Sigmoid colon (tissue), 7 donors: Measurements from ENCODE around the gene SAPCD1. TPM values are rescaled to one million over a fixed set of nuclear protein-coding genes. Genes with fewer than 3 reads are reported as not detected.

Experiments
- DNase-seq: peaks from one replicate; pipeline ENCODE4 v3.0.0-alpha.2; 2019
- H3K27ac ChIP-seq, 4 donors: fragments of 200-600 bp; sonication (generic); one replicate each; pipeline ENCODE4 v1.5.1; 2016 to 2019; ENCODE audit warnings: mild to moderate bottlenecking in 1 of 4
- H3K27me3 ChIP-seq, 3 donors: fragments of 200-600 bp; sonication (generic); one replicate each; pipeline ENCODE4 v1.5.1; 2019; ENCODE audit warnings: mild to moderate bottlenecking in 1 of 3
- H3K36me3 ChIP-seq, 4 donors: fragments of 200-600 bp; sonication (generic); one replicate each; pipeline ENCODE4 v1.5.1; 2016 to 2019
- H3K4me1 ChIP-seq, 4 donors: fragments of 200-600 bp; sonication (generic); one replicate each; pipeline ENCODE4 v1.5.1; 2017 to 2019
- H3K4me3 ChIP-seq, 4 donors: fragments of 200-600 bp; sonication (generic); one replicate each; pipeline ENCODE4 v1.5.1; 2017 to 2019; ENCODE audit warnings: mild to moderate bottlenecking in 2 of 4, moderate library complexity in 1 of 4
- H3K9me3 ChIP-seq, 4 donors: fragments of 200-600 bp in 3 of 4; sonication (generic) in 3 of 4; one replicate each; pipeline versions ENCODE4 v1.5.1 to v1.6.1; 2013 to 2019
- EP300 ChIP-seq, 4 donors: sonication (generic); formaldehyde crosslinking; IDR thresholded peaks; one replicate each; pipeline ENCODE4 v1.6.1; 2017; ENCODE audit warnings: antibody characterized with exemption in 4 of 4
- POLR2A ChIP-seq, 2 donors: fragments of 450-650 bp; IDR thresholded peaks; one replicate each; pipeline ENCODE4 v1.6.1; 2016; ENCODE audit warnings: antibody characterized with exemption in 2 of 2, mild to moderate bottlenecking in 2 of 2, moderate library complexity in 2 of 2
- POLR2AphosphoS5 ChIP-seq, 4 donors: sonication (generic); formaldehyde crosslinking; IDR thresholded peaks; one replicate each; pipeline ENCODE4 v1.6.1; 2017; ENCODE audit warnings: antibody characterized with exemption in 4 of 4
- WGBS, 2 donors: extraction: QIAGEN DNeasy Blood & Tissue Kit; methylation state at CpG; one replicate each; pipeline ENCODE4 v1.1.7; 2013; 5-methylcytosine and 5-hydroxymethylcytosine counted together
- intact Hi-C: fragments of 100-400 bp; cut with DNase I; formaldehyde crosslinking; loops from one replicate; pipeline ENCODE4 v1.15.1; 2023
- polyA plus RNA-seq, 3 donors: library from polyadenylated mRNA; stranded (reverse); fragments of 200-250 nt; gene quantifications; one replicate each; pipeline ENCODE4 v1.2.3, GENCODE V29; 2013
- total RNA-seq, 4 donors: library from RNA; depleted of rRNA; stranded (reverse); fragments of >200 nt; gene quantifications; one replicate each; pipeline ENCODE4 v1.1.0, GENCODE V29; 2016
- TF ChIP-seq, protein P1 (sequence below), 4 experiments: fragments of 450-650 bp in 3 of 4; fragments of 200-600 bp in 1 of 4; IDR thresholded peaks; one replicate each; pipeline ENCODE4 v1.5.1; 2016 to 2019; ENCODE audit warnings: antibody characterized with exemption in 4 of 4, mild to moderate bottlenecking in 3 of 4, moderate library complexity in 2 of 4
- donor health status: healthy with polysubstance abuse.
- donor health status: Bipolar disorder and iron deficiency.
- donor health status: healthy.

Gene SAPCD1
- total and polyA plus RNA-seq, 7 donors, result 1.2 to 8.7 (median 4.2) TPM; not detected in 2

- TF ChIP-seq POLR2A (IDR thresholded peaks at IDR 0.05) (no peak), POLR2AphosphoS5 (IDR thresholded peaks at IDR 0.05) (no peak), EP300 (IDR thresholded peaks at IDR 0.05) (no peak)
- TF ChIP-seq, protein P1, sequence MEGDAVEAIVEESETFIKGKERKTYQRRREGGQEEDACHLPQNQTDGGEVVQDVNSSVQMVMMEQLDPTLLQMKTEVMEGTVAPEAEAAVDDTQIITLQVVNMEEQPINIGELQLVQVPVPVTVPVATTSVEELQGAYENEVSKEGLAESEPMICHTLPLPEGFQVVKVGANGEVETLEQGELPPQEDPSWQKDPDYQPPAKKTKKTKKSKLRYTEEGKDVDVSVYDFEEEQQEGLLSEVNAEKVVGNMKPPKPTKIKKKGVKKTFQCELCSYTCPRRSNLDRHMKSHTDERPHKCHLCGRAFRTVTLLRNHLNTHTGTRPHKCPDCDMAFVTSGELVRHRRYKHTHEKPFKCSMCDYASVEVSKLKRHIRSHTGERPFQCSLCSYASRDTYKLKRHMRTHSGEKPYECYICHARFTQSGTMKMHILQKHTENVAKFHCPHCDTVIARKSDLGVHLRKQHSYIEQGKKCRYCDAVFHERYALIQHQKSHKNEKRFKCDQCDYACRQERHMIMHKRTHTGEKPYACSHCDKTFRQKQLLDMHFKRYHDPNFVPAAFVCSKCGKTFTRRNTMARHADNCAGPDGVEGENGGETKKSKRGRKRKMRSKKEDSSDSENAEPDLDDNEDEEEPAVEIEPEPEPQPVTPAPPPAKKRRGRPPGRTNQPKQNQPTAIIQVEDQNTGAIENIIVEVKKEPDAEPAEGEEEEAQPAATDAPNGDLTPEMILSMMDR (IDR thresholded peaks at IDR 0.05), result no peak
- H3K36me3 ChIP-seq, result peaks cover 17 to 79% (median 59%) of the 10 kb centered on the region in 4 donors
- intact Hi-C loops, result no loop called here
- DNase-seq, result no peak
- no peaks in the 10 kb centered on the region for H3K9me3 ChIP-seq
- WGBS, 2 donors, result 95 to 96% methylated on average over 23 of the region's 23 CpGs
- H3K4me1 ChIP-seq, result peaks cover 0 to 10% (median 9%) of the 10 kb centered on the region in 4 donors
- H3K27me3 ChIP-seq, result no peaks in the 10 kb centered on the region
- H3K27ac ChIP-seq, result no peak overlapping the region
- no peak overlapping the region for H3K4me3 ChIP-seq
Observed at GRCh38 chr6:31781244-31782125, 19.0 kb downstream of the SAPCD1 start.

DNA sequence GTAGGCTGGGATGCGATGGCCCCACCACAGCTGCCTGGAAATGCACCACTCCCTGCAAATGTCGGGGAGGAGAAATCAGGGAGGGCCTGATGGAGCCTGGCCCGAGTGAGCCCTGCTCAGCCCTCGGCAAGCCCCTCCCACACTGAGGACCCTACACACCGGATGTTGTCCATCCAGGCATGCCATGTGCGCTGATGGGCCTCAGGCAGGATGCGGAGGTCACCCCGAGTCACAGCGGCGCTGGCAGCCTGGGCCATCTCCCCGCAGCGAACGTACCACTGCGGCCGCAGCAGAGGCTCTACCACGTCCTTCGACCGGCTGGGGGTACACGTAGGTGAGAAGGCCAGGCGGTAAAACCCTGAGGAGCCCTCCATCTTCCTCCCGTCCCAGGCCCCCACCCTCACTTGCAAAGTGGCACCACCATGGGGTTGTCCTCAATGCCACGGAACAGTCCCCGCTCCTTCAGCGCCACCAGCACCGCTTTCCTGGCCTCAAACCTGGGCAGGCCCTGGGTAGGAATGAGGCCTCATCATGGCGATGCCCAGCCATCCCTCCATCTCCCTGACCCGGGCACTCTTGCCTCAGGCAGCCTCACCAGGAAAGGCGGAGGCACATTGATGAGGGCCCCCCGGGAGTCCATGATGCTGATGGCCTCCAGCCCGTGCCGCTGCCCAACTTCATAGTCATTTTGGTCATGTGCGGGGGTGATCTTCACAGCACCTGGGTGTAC, 19.8 kb downstream of the SAPCD1 start:
- TF ChIP-seq POLR2A (IDR thresholded peaks at IDR 0.05) (no peak), EP300 (IDR thresholded peaks at IDR 0.05) (no peak), POLR2AphosphoS5 (IDR thresholded peaks at IDR 0.05) (no peak)
- TF ChIP-seq, protein P1 (IDR thresholded peaks at IDR 0.05), result no peak

GRCh38 chr6:31784098-31784925, 21.9 kb downstream of the SAPCD1 start:
- WGBS, 2 donors, result 96 to 97% methylated on average over 15 of the region's 15 CpGs
- TF ChIP-seq EP300 (IDR thresholded peaks at IDR 0.05) (no peak), POLR2A (IDR thresholded peaks at IDR 0.05) (no peak)
- Histone ChIP-seq H3K27me3 (no peaks in the 10 kb centered on the region), H3K4me1 (no peaks in the 10 kb centered on the region), H3K4me3 (no peak overlapping the region), H3K36me3 (peaks cover 17 to 83% (median 51%) of the 10 kb centered on the region in 4 donors), H3K27ac (no peak overlapping the region), H3K9me3 (no peaks in the 10 kb centered on the region)
- intact Hi-C loops, result no loop called here
- DNase-seq, result no peak

More for the DNA sequence above, 19.8 kb downstream of the SAPCD1 start:
- H3K27me3 ChIP-seq, result no peaks in the 10 kb centered on the region
- peaks cover 17 to 86% (median 59%) of the 10 kb centered on the region in 4 donors for H3K36me3 ChIP-seq
- no peaks in the 10 kb centered on the region for H3K9me3 ChIP-seq
- no peak overlapping the region for H3K27ac ChIP-seq
- DNase-seq, result no peak
- 94% methylated on average over 32 of the region's 32 CpGs for WGBS, 2 donors
- H3K4me1 ChIP-seq, result peaks cover 0 to 3% (median 1%) of the 10 kb centered on the region in 4 donors
- intact Hi-C loops, result no loop called here
- no peak overlapping the region for H3K4me3 ChIP-seq

GRCh38 chr6:31785475-31785874, 23.0 kb downstream of the SAPCD1 start:
- H3K36me3 ChIP-seq, result peaks cover 17 to 83% (median 42%) of the 10 kb centered on the region in 4 donors
- DNase-seq, result no peak
- TF ChIP-seq POLR2A (IDR thresholded peaks at IDR 0.05) (no peak), POLR2AphosphoS5 (IDR thresholded peaks at IDR 0.05) (no peak), EP300 (IDR thresholded peaks at IDR 0.05) (no peak)
- TF ChIP-seq, protein P1 (IDR thresholded peaks at IDR 0.05), result no peak
- no peaks in the 10 kb centered on the region for H3K27me3 ChIP-seq
- H3K9me3 ChIP-seq, result no peaks in the 10 kb centered on the region
- no peaks in the 10 kb centered on the region for H3K4me1 ChIP-seq
- WGBS, 2 donors, result 97% methylated on average over 11 of the region's 11 CpGs
- H3K27ac ChIP-seq, result no peak overlapping the region
- H3K4me3 ChIP-seq, result no peak overlapping the region
- intact Hi-C loops, result no loop called here
